ENCODE data around the gene TMEM255B.

Gene TMEM255B

GRCh38 chr13:113766035-113766800, 7.2 kb downstream of the TMEM255B start:
- no peak for DNase-seq (ENCODE audit: low read depth in 2 of 3, low spot score in 1 of 3)

DNA sequence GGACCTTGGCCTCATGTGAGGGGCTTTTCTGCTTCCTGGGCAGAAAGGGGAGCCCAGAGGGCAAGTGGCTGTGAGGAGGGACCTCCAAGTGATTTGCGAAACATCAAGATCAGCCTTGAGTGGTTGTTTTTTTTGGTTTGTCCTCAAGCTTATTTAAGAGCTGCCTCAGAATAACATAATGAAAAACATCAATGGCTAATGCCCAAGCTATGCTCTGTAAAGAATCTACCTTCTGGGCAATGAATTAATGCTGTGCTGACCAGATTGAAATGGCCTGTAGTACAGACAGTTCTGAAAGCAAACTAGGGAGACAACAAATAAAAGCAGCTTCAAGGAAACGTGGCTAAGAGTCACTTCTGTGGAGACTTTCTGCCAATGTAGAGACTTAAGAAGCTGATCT, 8.3 kb downstream of the TMEM255B start:
- DNase-seq (ENCODE audit: low read depth in 2 of 3, low spot score in 1 of 3) = no peak

GRCh38 chr13:113768018-113768905, 9.2 kb downstream of the TMEM255B start:
- no peak for DNase-seq (ENCODE audit: low read depth in 2 of 3, low spot score in 1 of 3)

DNA sequence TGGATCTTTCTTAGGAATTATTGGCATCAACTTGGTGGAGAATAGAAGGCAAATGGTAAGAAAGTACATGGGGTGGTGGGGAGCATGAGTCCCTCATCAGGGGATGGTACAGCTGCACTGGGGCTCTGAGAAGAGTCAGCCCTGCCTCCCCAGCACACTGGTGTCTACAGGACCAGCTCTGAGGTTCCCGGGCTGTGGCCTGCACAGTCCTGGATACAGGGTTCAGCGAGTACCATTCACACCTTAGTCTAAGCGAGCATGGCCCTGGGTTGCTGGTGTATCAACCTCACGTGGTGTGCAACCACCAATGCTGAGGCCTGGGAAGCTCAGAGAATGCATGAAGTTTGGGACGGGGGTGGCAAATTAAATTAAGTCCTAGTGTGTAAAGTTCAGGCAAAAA, 10.1 kb downstream of the TMEM255B start:
- DNase-seq (ENCODE audit: low read depth in 2 of 3, low spot score in 1 of 3) = no peak

DNA sequence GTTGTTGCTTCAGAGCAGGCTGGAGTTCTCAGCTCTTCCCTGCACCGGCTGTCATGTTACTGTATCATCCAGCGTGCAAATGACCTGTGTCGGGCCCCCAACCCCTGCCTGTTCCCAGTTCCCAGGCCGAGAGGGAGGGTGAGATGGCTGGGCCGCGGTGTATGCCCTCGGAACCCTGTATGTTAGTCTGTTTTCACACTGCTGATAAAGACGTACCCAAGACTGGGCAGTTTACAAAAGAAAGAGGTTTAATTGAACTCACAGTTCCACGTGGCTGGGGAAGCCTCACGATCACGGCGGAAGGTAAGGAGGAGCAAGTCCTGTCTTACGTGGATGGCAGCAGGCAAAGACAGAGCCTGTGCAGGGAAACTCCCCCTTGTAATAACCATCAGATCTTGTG, 10.9 kb downstream of the TMEM255B start:
- DNase-seq (ENCODE audit: low read depth in 2 of 3, low spot score in 1 of 3) = no peak

- DNase-seq (ENCODE audit: low read depth in 2 of 3, low spot score in 1 of 3) = no peak
Observed at GRCh38 chr13:113770441-113770840, 11.4 kb downstream of the TMEM255B start.

GRCh38 chr13:113770937-113771336, 11.9 kb downstream of the TMEM255B start:
- DNase-seq (ENCODE audit: low read depth in 2 of 3, low spot score in 1 of 3) = no peak

- no peak for DNase-seq (ENCODE audit: low read depth in 2 of 3, low spot score in 1 of 3)
Observed at GRCh38 chr13:113771709-113772331, 12.8 kb downstream of the TMEM255B start.

DNA sequence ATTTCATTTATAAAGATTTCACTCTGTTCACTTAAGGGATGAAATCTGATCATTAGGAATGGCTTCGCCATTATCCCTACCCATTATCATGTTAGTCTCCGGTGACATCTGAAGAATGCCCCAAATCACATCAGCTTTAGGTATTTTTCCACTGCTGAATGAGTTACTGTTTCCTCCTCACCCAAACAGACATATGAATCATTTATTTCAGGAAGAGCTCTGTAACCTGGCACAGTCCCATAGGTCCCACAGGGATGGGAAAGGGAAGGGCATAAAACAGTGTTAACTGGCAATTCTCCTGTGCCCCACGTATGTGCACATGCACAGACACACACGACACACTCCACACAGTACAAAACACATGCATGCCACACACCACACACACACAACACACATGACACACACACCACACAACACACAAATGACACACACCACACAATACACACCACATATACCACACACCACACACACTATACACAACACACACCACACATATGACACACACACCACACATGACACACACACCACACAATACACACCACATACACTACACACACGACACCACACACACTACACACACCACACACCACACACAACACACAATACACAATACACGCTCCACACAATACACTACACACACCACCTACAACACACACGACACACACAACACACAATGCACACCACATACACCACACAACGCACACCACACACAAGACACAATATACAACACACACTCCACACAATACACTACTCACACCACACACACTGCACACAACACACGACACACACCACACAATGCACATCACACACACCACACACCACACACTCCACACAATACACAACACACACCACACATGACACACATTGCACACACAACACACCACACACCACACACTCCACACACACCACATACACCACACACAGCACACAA, 15.4 kb downstream of the TMEM255B start:
- DNase-seq (ENCODE audit: low read depth in 2 of 3, low spot score in 1 of 3) = no peak

DNA sequence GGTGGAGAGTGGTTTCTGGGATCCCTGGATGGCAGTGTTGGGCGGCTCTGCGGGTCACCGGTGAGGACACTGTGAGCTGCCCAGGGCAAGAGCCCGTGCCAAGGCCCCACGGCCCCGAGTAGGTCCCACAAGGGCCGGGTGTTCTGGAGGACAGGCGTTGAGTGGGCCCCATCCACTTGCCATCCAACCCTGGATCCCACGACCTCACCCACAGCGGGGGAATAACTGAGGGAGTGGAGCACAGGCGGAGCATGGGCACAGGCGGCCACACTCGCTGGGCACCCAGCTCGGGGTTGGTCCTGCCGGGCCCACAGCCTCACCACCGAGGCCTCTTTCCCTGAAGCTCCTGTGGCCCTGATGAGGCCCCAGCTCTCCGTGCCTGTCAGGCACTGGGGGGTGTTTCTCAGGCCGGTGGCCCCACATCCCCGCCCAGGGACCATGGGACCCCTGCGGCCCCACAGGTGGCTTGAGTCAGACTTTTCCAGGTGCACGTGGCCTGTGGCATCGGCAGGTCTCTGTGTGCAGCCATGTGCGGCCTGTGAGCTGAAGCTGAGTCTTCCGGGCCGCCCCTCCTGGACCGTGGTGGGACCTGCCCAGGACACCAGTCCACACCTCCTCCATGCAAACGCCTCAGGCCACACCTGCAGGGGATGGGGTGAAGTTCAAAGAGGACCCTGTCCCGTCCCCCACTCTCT, 16.6 kb downstream of the TMEM255B start:
- no peak for DNase-seq (ENCODE audit: low read depth in 2 of 3, low spot score in 1 of 3)

GRCh38 chr13:113776231-113777125, 17.5 kb downstream of the TMEM255B start:
- DNase-seq (ENCODE audit: low read depth in 2 of 3, low spot score in 1 of 3) = no peak

- no peak for DNase-seq (ENCODE audit: low read depth in 2 of 3, low spot score in 1 of 3)
Observed at GRCh38 chr13:113777311-113778260, 18.6 kb downstream of the TMEM255B start.

DNA sequence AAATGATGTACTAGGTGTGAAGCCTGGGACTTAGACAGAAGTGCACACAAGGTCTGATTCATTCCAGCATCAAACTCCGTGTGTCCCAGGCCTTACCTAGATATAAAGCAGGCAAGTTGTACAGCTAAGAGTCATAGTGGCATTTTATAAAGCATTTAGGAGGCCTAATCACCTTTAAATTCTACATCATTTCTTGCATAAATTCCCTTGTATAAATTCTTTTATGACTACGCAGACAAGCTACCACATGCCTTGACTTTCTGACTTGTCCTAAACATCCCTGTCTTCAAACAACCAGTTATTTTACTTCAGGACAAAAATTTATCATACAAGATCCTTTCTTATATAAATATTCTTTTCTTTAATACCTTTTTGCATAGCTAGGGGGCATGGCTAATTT, 22.5 kb downstream of the TMEM255B start:
- DNase-seq (ENCODE audit: low read depth in 2 of 3, low spot score in 1 of 3) = no peak

DNA sequence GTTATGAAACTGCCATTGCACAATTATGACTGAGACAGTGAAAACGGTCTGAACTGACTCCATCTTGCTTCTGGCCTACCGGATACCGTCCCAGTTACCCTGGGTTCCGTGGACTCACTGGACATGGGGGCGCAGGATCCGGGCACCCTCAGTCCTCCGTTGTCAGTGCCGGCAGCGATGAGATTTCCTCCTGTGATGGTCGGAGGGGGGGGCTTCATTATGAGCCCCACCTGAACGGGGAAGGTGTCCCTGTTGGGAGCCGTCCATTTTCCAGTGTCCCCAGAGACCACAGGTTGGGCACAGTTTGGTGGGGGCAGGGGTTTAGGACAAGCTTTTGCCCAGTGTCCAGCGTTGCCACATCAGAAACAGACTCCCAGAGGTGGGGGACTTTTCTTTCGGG, 23.4 kb downstream of the TMEM255B start:
- DNase-seq (ENCODE audit: low read depth in 2 of 3, low spot score in 1 of 3) = no peak

DNA sequence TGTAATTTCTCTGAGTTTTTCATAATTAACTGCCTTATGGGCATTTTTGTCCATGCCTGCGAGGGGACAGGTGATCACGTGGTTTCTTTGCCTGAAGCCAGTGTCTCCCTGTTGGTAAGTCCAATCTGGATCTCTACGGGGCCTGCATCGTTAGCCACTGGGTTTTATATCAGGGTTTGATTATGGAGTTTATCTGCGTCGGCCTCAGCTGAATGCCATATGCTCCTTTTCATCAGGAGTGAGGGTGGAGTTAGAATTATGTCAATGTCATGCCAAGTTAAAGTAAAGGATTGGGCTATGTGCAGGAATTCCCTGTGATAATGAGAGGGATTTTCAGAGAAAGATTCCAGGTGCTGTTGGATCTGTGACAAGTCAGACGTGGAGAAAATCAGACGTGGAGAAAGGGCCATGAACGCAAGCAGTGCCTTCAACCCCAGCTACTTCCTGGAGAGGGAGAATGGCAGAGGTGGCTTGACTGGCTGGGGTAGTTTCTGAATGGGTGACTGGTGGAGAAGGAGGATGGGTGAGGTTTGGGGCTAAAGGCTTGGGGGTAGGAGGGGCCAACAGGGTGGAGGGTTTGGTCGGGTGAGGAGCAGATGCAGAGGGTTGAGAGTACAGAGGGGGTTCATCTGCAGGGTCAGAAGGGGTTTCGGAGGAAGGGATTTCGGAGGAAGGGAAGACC, 24.3 kb downstream of the TMEM255B start:
- no peak for DNase-seq (ENCODE audit: low read depth in 2 of 3, low spot score in 1 of 3)

DNA sequence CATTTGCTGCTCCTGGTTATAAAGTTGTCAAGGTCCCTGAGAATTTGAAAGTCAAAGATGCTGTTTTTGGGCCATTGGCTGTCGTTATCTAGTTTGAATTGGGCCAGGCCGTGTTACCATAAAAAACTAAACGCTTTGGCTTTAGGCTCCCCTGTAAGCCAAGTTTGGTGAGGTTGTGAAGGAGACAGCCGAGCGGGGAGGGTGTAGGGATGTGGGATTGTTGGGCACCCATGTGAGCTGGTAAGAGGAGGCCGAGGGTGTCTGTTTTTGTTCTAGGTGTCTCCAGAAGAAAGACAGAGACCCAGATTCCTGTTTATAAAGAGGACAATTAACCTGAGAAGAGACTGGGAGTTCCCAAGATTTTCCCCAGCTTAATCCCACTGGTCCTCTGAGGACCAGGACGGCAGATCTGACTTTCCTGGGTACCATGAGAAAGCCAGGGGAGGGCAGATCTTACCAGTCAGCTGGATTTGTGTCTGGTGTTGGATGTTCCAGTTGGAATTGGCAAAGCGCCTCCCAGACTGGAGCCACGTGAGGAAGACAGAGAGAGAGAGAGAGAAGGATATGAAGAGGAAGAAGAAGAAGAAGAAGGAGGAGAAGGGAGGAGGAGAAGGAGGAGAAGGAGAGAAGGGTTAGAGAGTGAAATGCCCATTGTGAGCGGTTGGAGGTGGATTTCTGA, 25.1 kb downstream of the TMEM255B start:
- no peak for DNase-seq (ENCODE audit: low read depth in 2 of 3, low spot score in 1 of 3)

- DNase-seq (ENCODE audit: low read depth in 2 of 3, low spot score in 1 of 3) = no peak
Observed at GRCh38 chr13:113784645-113785024, 25.6 kb downstream of the TMEM255B start.

All from stimulated activated CD4-positive, alpha-beta T cell treated with anti-CD3 and anti-CD28 coated beads, Interleukin-12 subunit alpha, Interleukin-12 subunit beta, amount 100 ng/mL, for 48 hours (primary cell).